GM21576 (cell line): ENCODE results near the gene RPTOR.
"Not testable (repeated sequence)": the region's sequence is repeated elsewhere in the genome, so short reads cannot be mapped to it uniquely, and the experiment has no call there.

ENCODE experiments used
- ATAC-seq: cut with Tn5 transposase; IDR thresholded peaks from one replicate; pipeline ENCODE4 v1.9.1; 2021; ENCODE audit warnings: mild to moderate bottlenecking, moderate library complexity; ENCODE audit not compliant: unreplicated experiment

The RPTOR gene

GRCh38 chr17:80512233-80512632, 32.4 kb upstream of the RPTOR start:
- ATAC-seq = no peak

GRCh38 chr17:80513201-80513600, 31.4 kb upstream of the RPTOR start:
- ATAC-seq = no peak

GRCh38 chr17:80513892-80514291, 30.7 kb upstream of the RPTOR start:
- no peak for ATAC-seq

GRCh38 chr17:80516171-80516932, 28.3 kb upstream of the RPTOR start:
- no peak for ATAC-seq

GRCh38 chr17:80517641-80518040, 27.0 kb upstream of the RPTOR start:
- ATAC-seq = no peak

GRCh38 chr17:80518392-80518791, 26.2 kb upstream of the RPTOR start:
- ATAC-seq = no peak

- no peak for ATAC-seq
Observed at GRCh38 chr17:80519091-80519781, 25.4 kb upstream of the RPTOR start.

GRCh38 chr17:80520810-80521455, 23.7 kb upstream of the RPTOR start:
- ATAC-seq = no peak

- ATAC-seq = no peak
Observed at GRCh38 chr17:80523054-80523744, 21.4 kb upstream of the RPTOR start.

- ATAC-seq = no peak
Observed at GRCh38 chr17:80523956-80524712, 20.5 kb upstream of the RPTOR start.

- no peak for ATAC-seq
Observed at GRCh38 chr17:80526116-80526910, 18.3 kb upstream of the RPTOR start.

- ATAC-seq = no peak
Observed at GRCh38 chr17:80527016-80527645, 17.5 kb upstream of the RPTOR start.

- no peak for ATAC-seq
Observed at GRCh38 chr17:80528536-80528935, 16.1 kb upstream of the RPTOR start.

- ATAC-seq = no peak
Observed at GRCh38 chr17:80529104-80529903, 15.3 kb upstream of the RPTOR start.

- ATAC-seq = no peak
Observed at GRCh38 chr17:80529904-80530292, 14.7 kb upstream of the RPTOR start.

GRCh38 chr17:80531400-80531799, 13.2 kb upstream of the RPTOR start:
- ATAC-seq = no peak

GRCh38 chr17:80537386-80537785, 7.3 kb upstream of the RPTOR start:
- ATAC-seq = not testable (repeated sequence)

GRCh38 chr17:80538484-80538883, 6.2 kb upstream of the RPTOR start:
- ATAC-seq = no peak
